KOPT-K1 (cell line): ENCODE results near the gene TEX19.

Experiments used
- H3K27ac ChIP-seq: fragments of 200-600 bp; sonication (generic); 2 replicates; pipeline ENCODE4 v1.5.1; 2016; ENCODE audit warnings: antibody characterized with exemption, mild to moderate bottlenecking, low read depth, low read length; ENCODE audit not compliant: poor library complexity, severe bottlenecking
- H3K36me3 ChIP-seq: fragments of 200-600 bp; sonication (generic); 2 replicates; pipeline ENCODE4 v1.5.1; 2017; ENCODE audit warnings: antibody characterized with exemption, mild to moderate bottlenecking, low read length, moderate library complexity; ENCODE audit not compliant: insufficient read depth
- H3K9me3 ChIP-seq: fragments of 200-600 bp; sonication (generic); 2 replicates; pipeline ENCODE4 v1.5.1; 2017; ENCODE audit warnings: antibody characterized with exemption, low read length, mild to moderate bottlenecking; ENCODE audit not compliant: insufficient read depth, poor library complexity, severe bottlenecking

TEX19 gene

DNA sequence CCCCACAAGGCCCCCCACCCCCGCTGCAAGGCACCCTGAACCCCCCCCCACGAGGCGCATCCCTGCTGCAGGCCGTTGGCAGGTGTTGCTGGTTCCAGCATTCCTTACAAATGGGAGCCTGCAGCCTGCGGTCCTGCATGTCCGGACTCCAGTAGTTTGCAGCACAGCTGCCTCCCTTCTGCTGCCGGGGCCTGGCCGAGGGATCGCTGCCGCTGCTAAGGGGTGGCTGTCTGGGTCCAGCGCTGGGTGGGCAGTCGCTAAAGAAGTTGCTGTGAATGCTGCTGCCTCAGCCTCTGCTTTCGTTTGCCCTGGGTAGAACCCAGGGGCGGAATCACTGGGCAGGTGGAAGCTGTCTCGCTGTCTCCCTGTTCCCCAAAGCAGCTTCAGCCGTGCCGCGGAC lies 24.4 kb downstream of the TEX19 start:
- Histone ChIP-seq H3K36me3 (no peaks in the 10 kb centered on the region), H3K27ac (no peak overlapping the region), H3K9me3 (no peaks in the 10 kb centered on the region)

DNA sequence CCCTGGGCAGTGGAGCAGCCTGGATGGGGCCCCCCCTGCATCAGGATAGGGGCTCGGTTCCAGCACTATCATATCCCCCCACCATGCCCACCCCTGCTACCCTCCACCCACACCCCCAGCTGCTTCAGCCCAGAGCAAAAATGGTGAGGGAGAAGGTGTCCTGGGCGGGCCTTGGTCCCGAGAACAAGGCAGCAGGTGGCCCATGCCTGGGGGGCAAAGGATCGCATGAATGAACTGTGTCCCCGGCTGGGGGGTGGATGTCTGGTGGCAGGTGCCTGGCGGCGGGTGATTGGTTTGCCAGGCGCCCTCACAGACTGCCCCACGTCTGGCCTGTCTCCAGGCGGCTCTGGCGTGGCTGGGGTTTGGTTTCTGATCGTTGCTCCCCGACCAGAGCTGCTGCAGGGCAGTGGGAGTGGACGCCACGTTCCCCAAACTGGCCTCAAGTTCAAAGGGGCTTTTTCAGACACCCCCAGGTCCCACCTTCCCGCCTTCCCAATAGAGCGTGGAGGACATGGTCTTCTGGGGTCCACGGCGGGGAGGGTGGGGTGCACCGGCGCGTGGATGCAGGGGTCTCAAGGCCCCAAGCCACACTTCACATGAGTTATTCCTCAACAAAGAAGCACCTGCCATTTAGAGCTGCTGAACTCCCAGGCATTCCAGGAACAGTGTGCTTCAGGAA lies 25.1 kb downstream of the TEX19 start:
- Histone ChIP-seq H3K36me3 (no peaks in the 10 kb centered on the region), H3K9me3 (no peaks in the 10 kb centered on the region), H3K27ac (no peak overlapping the region)

- Histone ChIP-seq H3K27ac (no peak overlapping the region), H3K36me3 (no peaks in the 10 kb centered on the region), H3K9me3 (no peaks in the 10 kb centered on the region)
These were observed 25.9 kb downstream of the TEX19 start for GRCh38 chr17:82384730-82385481.

DNA sequence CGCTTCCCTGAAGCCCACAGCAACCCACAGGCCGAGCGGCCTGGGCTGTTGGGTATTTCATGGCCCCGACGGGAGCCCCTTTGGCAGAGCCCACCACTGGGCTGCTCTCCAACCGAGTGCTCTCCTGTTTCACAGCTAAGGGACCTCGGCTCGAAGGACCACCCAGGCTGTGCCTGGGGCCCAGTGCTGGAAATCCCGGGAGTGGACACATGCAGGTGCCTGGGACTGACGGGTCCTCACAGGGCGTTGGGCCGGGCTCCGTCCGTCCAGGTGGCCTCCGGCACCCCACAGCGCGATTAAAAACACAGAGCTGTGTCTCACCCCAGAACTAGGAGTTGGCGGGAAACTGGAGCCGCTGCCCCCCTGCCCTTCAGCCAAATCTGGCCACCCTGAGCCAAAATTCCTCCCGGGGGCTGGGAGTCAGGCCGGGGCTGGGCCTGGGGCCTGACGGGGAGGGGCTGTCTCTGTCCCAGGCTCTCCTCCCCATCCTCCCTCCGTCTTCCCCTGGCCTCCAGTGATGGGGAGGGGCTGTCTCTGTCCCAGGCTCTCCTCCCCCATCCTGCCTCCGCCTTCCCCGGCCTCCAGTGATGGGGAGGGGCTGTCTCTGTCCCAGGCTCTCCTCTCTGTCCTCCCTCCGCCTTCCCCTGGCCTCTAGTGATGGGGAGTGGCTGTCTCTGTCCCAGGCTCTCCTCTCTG lies 26.7 kb downstream of the TEX19 start:
- no peak overlapping the region for H3K27ac ChIP-seq

GRCh38 chr17:82386255-82386831 lies 27.3 kb downstream of the TEX19 start:
- no peaks in the 10 kb centered on the region for H3K9me3 ChIP-seq
- no peak overlapping the region for H3K27ac ChIP-seq

More for the DNA sequence above, 26.7 kb downstream of the TEX19 start:
- Histone ChIP-seq H3K9me3 (no peaks in the 10 kb centered on the region), H3K36me3 (0 out of 2 replicates have a peak, but pooled peaks cover 3% of the 10 kb centered on the region)

GRCh38 chr17:82386881-82387704 lies 28.0 kb downstream of the TEX19 start:
- Histone ChIP-seq H3K9me3 (no peaks in the 10 kb centered on the region), H3K27ac (no peak overlapping the region), H3K36me3 (peaks cover 13% of the 10 kb centered on the region)

More at GRCh38 chr17:82386255-82386831, 27.3 kb downstream of the TEX19 start:
- H3K36me3 ChIP-seq, result 0 out of 2 replicates have a peak, but pooled peaks cover 5% of the 10 kb centered on the region

GRCh38 chr17:82387705-82388106 lies 28.7 kb downstream of the TEX19 start:
- Histone ChIP-seq H3K9me3 (no peaks in the 10 kb centered on the region), H3K27ac (no peak overlapping the region), H3K36me3 (peaks cover 19% of the 10 kb centered on the region)

DNA sequence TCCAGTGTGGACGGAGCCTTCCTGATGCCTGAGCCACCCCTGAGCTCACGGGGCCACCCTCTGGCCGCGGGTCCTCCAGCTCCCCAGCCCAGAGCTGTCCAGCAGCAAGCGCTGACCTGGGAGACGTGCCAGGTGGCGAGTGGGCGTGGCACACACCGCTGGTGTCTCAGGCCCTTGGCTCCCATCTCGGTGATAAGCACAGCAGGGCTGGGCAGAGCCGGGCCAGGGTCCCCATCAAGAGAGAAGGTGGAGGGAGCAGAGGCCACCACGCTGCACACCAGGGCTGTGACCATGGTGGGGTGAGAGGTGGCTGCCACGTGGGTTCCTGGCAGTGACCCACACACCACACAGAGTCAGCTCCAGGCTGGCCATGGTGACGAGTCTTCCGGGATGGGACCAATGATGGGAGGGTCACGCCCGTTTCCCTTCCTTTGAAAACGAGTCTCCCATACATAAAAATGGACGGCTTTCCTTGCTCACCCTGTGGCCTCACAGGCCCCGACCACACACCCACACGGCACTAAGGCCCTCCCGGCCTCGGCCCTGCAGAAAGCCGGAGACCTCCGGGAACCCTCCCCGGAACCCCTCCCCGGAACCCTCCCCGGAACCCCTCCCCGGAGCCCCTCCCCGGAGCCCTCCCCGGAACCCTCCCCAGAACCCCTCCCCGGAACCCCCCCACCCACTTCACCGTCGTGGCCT lies 29.3 kb downstream of the TEX19 start:
- Histone ChIP-seq H3K9me3 (no peaks in the 10 kb centered on the region), H3K36me3 (peaks cover 25% of the 10 kb centered on the region)

DNA sequence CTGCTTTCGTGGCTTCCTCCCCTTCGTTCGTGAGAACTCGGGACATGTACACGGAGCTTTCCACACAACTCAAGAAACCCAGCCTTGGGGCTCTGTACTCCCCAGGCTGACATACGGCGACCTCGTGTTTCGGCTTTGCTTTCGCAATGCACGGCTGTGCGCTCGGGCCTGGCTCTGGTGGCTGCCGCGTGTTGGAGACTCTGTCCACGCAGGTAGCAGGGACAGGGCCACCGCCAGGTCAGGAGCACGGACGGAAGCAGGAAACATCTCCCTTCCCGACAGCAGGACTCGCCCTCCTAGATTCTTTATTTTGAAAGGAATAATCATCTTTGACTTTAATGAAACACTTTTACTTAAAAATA lies 29.9 kb downstream of the TEX19 start:
- H3K27ac ChIP-seq, result no peak overlapping the region
- H3K9me3 ChIP-seq, result no peaks in the 10 kb centered on the region

More for the DNA sequence above, 29.3 kb downstream of the TEX19 start:
- no peak overlapping the region for H3K27ac ChIP-seq

DNA sequence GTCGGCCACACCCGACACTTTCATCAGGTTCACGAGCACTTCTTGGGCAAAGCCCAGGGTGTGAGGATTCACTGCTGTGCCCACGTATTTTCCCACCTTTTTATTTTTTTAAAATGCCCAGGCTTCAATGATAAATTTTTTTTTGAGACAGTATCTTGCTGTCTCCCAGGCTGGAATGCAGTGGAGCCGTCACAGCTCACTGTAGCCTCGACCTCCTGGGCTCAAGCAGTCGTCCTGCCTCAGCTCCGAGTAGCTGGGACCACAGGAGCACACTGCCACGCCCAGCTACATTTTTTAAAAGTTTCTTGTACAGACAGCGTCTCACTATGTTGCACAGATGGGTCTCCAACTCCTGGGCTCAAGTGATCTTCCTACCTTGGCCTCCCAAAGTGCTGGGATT lies 30.3 kb downstream of the TEX19 start:
- H3K27ac ChIP-seq, result no peak overlapping the region
- peaks cover 35% of the 10 kb centered on the region for H3K36me3 ChIP-seq
- H3K9me3 ChIP-seq, result no peaks in the 10 kb centered on the region

More for the DNA sequence above, 29.9 kb downstream of the TEX19 start:
- H3K36me3 ChIP-seq, result peaks cover 30% of the 10 kb centered on the region

DNA sequence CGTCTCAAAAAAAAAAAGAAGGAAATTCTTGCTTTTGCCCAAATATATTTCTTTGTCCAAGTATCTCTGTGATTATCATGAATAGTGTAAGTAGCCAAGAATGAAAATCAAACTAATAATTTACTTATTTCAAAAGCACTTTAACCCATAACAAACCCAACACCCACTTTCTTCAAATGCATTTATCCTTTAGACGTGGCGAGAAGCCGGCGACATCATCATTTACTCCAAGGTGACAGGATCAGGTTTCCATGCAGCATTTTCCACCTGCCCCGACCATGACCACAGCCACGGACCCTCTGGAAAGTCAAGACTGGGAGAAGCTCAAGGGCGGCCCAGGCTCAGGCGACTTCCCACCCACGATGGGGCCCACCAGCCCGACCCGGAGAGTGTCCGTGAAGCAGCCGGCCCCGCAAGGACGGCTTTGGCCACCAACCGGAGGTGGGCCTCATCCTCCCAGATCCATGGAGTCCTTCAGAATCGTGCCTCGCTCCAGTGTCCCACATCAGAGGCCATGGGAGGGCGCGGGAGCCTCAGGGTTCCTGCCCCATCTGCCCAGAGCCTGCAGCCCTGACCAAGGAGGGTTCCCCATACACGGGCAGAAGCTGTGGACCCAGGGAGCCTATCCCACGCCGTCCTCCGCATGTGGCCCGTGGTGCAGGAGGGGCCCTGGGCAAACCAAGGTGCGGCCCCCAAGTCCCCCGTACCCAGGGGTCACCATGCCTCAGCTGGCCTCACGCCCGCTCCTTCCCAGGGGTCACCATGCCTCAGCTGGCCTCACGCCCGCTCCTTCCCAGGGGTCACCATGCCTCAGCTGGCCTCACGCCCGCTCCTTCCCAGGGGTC lies 31.2 kb downstream of the TEX19 start:
- Histone ChIP-seq H3K27ac (no peak overlapping the region), H3K9me3 (no peaks in the 10 kb centered on the region), H3K36me3 (peaks cover 37% of the 10 kb centered on the region)

DNA sequence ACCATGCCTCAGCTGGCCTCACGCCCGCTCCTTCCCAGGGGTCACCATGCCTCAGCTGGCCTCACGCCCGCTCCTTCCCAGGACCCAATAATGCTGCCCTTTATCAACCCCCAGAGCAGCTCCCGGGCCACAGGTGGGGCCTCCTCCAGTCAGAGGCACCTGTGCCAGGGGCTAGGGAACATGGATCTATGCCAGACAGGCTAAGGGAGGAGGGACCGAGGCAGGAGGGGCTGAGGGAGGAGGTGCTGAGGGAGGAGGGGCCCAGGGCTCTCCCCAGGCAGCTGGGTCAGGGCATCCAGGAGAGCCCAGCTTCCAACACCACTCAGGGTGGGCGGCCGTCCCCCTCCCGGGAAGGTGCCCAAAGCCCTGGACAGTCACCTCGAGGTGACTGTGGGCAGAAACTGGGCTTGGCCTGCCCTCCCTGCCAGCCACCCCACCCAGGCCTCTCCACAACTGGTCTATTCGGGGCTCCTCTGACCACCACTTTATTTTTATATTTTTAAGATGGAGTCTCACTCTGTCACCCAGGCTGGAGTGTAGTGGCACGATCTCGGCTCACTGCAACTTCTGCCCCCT lies 31.9 kb downstream of the TEX19 start:
- Histone ChIP-seq H3K9me3 (no peaks in the 10 kb centered on the region), H3K27ac (no peak overlapping the region), H3K36me3 (peaks cover 37% of the 10 kb centered on the region)

GRCh38 chr17:82391496-82392066 lies 32.5 kb downstream of the TEX19 start:
- no peaks in the 10 kb centered on the region for H3K9me3 ChIP-seq
- H3K27ac ChIP-seq, result no peak overlapping the region
- peaks cover 42% of the 10 kb centered on the region for H3K36me3 ChIP-seq
